HG03064 (cell line): ENCODE results near the gene CXCR1.
"Not testable (repeated sequence)": the region's sequence is repeated elsewhere in the genome, so short reads cannot be mapped to it uniquely, and the experiment has no call there.

Experiments
- ATAC-seq: cut with Tn5 transposase; IDR thresholded peaks from one replicate; pipeline ENCODE4 v1.9.1; 2021; ENCODE audit warnings: low read depth; ENCODE audit not compliant: unreplicated experiment

CXCR1 gene

GRCh38 chr2:218162814-218163213, 3.9 kb downstream of the CXCR1 start:
- no peak for ATAC-seq

- no peak for ATAC-seq
Measured at GRCh38 chr2:218161644-218162043, 5.1 kb downstream of the CXCR1 start.

GRCh38 chr2:218155953-218156479, 10.7 kb downstream of the CXCR1 start:
- no peak for ATAC-seq

GRCh38 chr2:218152777-218153176, 14.0 kb downstream of the CXCR1 start:
- no peak for ATAC-seq

- no peak for ATAC-seq
Measured at GRCh38 chr2:218152172-218152571, 14.6 kb downstream of the CXCR1 start.

GRCh38 chr2:218149848-218150440, 16.8 kb downstream of the CXCR1 start:
- no peak for ATAC-seq

- ATAC-seq, result no peak
Measured at GRCh38 chr2:218149098-218149497, 17.7 kb downstream of the CXCR1 start.

GRCh38 chr2:218146056-218146455, 20.7 kb downstream of the CXCR1 start:
- no peak for ATAC-seq

GRCh38 chr2:218145124-218145523, 21.6 kb downstream of the CXCR1 start:
- ATAC-seq, result no peak

GRCh38 chr2:218138047-218138446, 28.7 kb downstream of the CXCR1 start:
- no peak for ATAC-seq

- no peak for ATAC-seq
Measured at GRCh38 chr2:218137514-218137913, 29.2 kb downstream of the CXCR1 start.

- no peak for ATAC-seq
Measured at GRCh38 chr2:218130822-218131221, 35.9 kb downstream of the CXCR1 start.

- ATAC-seq, result no peak
Measured at GRCh38 chr2:218130377-218130776, 36.4 kb downstream of the CXCR1 start.

- ATAC-seq, result no peak
Measured at GRCh38 chr2:218129458-218130135, 37.2 kb downstream of the CXCR1 start.

- no peak for ATAC-seq
Measured at GRCh38 chr2:218128781-218129457, 37.8 kb downstream of the CXCR1 start.

- no peak for ATAC-seq
Measured at GRCh38 chr2:218127929-218128455, 38.8 kb downstream of the CXCR1 start.

- no peak for ATAC-seq
Measured at GRCh38 chr2:218125626-218126080, 41.1 kb downstream of the CXCR1 start, which contains the start of gene CXCR2. Gene CXCR2, plus strand, starts transcription at chr2:218126028. Its CDS starts 8,774 bp downstream, at chr2:218134802.

GRCh38 chr2:218125095-218125494, 41.7 kb downstream of the CXCR1 start:
- ATAC-seq, result no peak

GRCh38 chr2:218123986-218124385, 42.8 kb downstream of the CXCR1 start:
- ATAC-seq, result no peak

GRCh38 chr2:218122286-218122685, 44.5 kb downstream of the CXCR1 start:
- not testable (repeated sequence) for ATAC-seq

GRCh38 chr2:218121789-218122188, 45.0 kb downstream of the CXCR1 start:
- not testable (repeated sequence) for ATAC-seq
